Measurements from ENCODE around the gene MAML1.

The MAML1 gene

GRCh38 chr5:179812135-179812825, 79.7 kb downstream of the MAML1 start:
- no peak for DNase-seq

- no peak for DNase-seq
Measured at GRCh38 chr5:179812997-179813607, 80.5 kb downstream of the MAML1 start.

- DNase-seq: no peak
Measured at GRCh38 chr5:179814090-179814489, 81.5 kb downstream of the MAML1 start.

GRCh38 chr5:179815491-179816249, 83.0 kb downstream of the MAML1 start:
- no peak for DNase-seq

GRCh38 chr5:179816401-179816795, 83.8 kb downstream of the MAML1 start:
- no peak for DNase-seq

GRCh38 chr5:179816796-179817469, 84.3 kb downstream of the MAML1 start:
- DNase-seq: no peak

- DNase-seq: no peak
Measured at GRCh38 chr5:179817470-179817840, 84.8 kb downstream of the MAML1 start.

GRCh38 chr5:179817890-179818745, 85.5 kb downstream of the MAML1 start:
- DNase-seq: no peak

- DNase-seq: peak; percentile 93
Measured at GRCh38 chr5:179818746-179819295, 86.2 kb downstream of the MAML1 start.

- DNase-seq: no peak
Measured at GRCh38 chr5:179819296-179820126, 86.9 kb downstream of the MAML1 start.

GRCh38 chr5:179820127-179820482, 87.5 kb downstream of the MAML1 start:
- no peak for DNase-seq

GRCh38 chr5:179820483-179821297, 88.1 kb downstream of the MAML1 start, which contains the start of gene SQSTM1:
TSS of gene SQSTM1 (plus strand) at chr5:179820905. CDS start at chr5:179820937, 32 bp downstream.
- peak; percentile 89 for DNase-seq

- DNase-seq: peak; percentile 92
Measured at GRCh38 chr5:179821298-179822058, 88.9 kb downstream of the MAML1 start.

GRCh38 chr5:179822059-179822432, 89.4 kb downstream of the MAML1 start:
- DNase-seq: no peak

- DNase-seq: no peak
Measured at GRCh38 chr5:179822444-179822990, 89.9 kb downstream of the MAML1 start.

GRCh38 chr5:179823937-179824744, 91.5 kb downstream of the MAML1 start:
- DNase-seq: no peak

- DNase-seq: no peak
Measured at GRCh38 chr5:179824745-179825112, 92.1 kb downstream of the MAML1 start.

GRCh38 chr5:179825655-179826182, 93.1 kb downstream of the MAML1 start:
- DNase-seq: no peak
